DOHH2 (cell line): Measurements from ENCODE around the gene GATA2.

Experiments
- H3F3A ChIP-seq: fragments of 200-600 bp; sonication (generic), shearing (Covaris generic); 2 replicates; pipeline ENCODE4 v1.6.0; 2016; ENCODE audit warnings: antibody characterized with exemption, mild to moderate bottlenecking; ENCODE audit not compliant: control insufficient read depth, insufficient read depth
- H3K27ac ChIP-seq: fragments of 200-600 bp; sonication (generic); 2 replicates; pipeline ENCODE4 v1.5.1; 2014; ENCODE audit warnings: low read depth, mild to moderate bottlenecking, low read length, moderate library complexity
- H3K27me3 ChIP-seq: fragments of 200-600 bp; sonication (generic); 2 replicates; pipeline ENCODE4 v1.6.1; 2014; ENCODE audit warnings: mild to moderate bottlenecking, low read length, mixed read lengths; ENCODE audit not compliant: control insufficient read depth
- H3K36me3 ChIP-seq: fragments of 200-600 bp; sonication (generic); 2 replicates; pipeline ENCODE4 v1.6.1; 2014; ENCODE audit warnings: mild to moderate bottlenecking, low read length, moderate library complexity, mixed read lengths; ENCODE audit not compliant: control insufficient read depth
- H3K4me1 ChIP-seq: fragments of 200-600 bp; sonication (generic); 2 replicates; pipeline ENCODE4 v1.6.1; 2014; ENCODE audit warnings: mild to moderate bottlenecking, low read length, mixed read lengths; ENCODE audit not compliant: control insufficient read depth
- H3K4me2 ChIP-seq: fragments of 200-600 bp; sonication (generic); 2 replicates; pipeline ENCODE4 v1.6.0; 2014; ENCODE audit warnings: mild to moderate bottlenecking, low read length, moderate library complexity
- H3K4me3 ChIP-seq: fragments of 200-600 bp; sonication (generic); 2 replicates; pipeline ENCODE4 v1.5.1; 2014; ENCODE audit warnings: mild to moderate bottlenecking, low read length, mixed read lengths
- H3K79me2 ChIP-seq: fragments of 200-600 bp; sonication (generic); 2 replicates; pipeline ENCODE4 v1.6.1; 2014; ENCODE audit warnings: mild to moderate bottlenecking, low read length, mixed read lengths; ENCODE audit not compliant: control insufficient read depth
- H3K9me2 ChIP-seq: fragments of 200-600 bp; sonication (generic); replicated peaks from 2 replicates; pipeline ENCODE4 v1.6.1; 2014; ENCODE audit warnings: mild to moderate bottlenecking, low read length, mixed read lengths; ENCODE audit not compliant: control insufficient read depth
- H3K9me3 ChIP-seq: fragments of 200-600 bp; sonication (generic); 2 replicates; pipeline ENCODE4 v1.6.1; 2014; ENCODE audit warnings: antibody characterized with exemption, low read length, mixed read lengths; ENCODE audit not compliant: control insufficient read depth, insufficient read depth
- H4K20me1 ChIP-seq: fragments of 200-600 bp; sonication (generic); 2 replicates; pipeline ENCODE4 v1.6.0; 2014; ENCODE audit warnings: low read depth, mild to moderate bottlenecking, antibody characterized with exemption, low read length, moderate library complexity; ENCODE audit not compliant: control insufficient read depth, insufficient read depth
- EZH2phosphoT487 ChIP-seq: fragments of 200-600 bp; sonication (generic); IDR thresholded peaks from 2 replicates; pipeline ENCODE4 v1.6.1; 2017; ENCODE audit warnings: borderline replicate concordance, mild to moderate bottlenecking, antibody characterized with exemption, low read length, moderate library complexity, mixed read lengths
- TF ChIP-seq, protein P1 (sequence below): fragments of 200-600 bp; sonication (generic); IDR thresholded peaks from one replicate; pipeline ENCODE4 v1.5.1; 2014; ENCODE audit warnings: antibody characterized with exemption, mild to moderate bottlenecking, low read depth, low read length; ENCODE audit not compliant: poor library complexity, severe bottlenecking

Gene GATA2

GRCh38 chr3:128446821-128447220 is 46.2 kb downstream of the GATA2 start:
- no peaks in the 10 kb centered on the region; the same call in 1 of the 2 replicates for H3K9me3 ChIP-seq
- H3K27me3 ChIP-seq: no peaks in the 10 kb centered on the region
- no peaks in the 10 kb centered on the region for H4K20me1 ChIP-seq
- no peak overlapping the region for H3K27ac ChIP-seq
- H3K79me2 ChIP-seq: no peaks in the 10 kb centered on the region
- TF ChIP-seq, protein P1, sequence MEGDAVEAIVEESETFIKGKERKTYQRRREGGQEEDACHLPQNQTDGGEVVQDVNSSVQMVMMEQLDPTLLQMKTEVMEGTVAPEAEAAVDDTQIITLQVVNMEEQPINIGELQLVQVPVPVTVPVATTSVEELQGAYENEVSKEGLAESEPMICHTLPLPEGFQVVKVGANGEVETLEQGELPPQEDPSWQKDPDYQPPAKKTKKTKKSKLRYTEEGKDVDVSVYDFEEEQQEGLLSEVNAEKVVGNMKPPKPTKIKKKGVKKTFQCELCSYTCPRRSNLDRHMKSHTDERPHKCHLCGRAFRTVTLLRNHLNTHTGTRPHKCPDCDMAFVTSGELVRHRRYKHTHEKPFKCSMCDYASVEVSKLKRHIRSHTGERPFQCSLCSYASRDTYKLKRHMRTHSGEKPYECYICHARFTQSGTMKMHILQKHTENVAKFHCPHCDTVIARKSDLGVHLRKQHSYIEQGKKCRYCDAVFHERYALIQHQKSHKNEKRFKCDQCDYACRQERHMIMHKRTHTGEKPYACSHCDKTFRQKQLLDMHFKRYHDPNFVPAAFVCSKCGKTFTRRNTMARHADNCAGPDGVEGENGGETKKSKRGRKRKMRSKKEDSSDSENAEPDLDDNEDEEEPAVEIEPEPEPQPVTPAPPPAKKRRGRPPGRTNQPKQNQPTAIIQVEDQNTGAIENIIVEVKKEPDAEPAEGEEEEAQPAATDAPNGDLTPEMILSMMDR: no peak
- TF ChIP-seq EZH2phosphoT487: no peak
- no peak overlapping the region for H3K4me2 ChIP-seq
- H3K9me2 ChIP-seq: no peaks in the 10 kb centered on the region
- H3K4me3 ChIP-seq: no peak overlapping the region
- no peaks in the 10 kb centered on the region for H3F3A ChIP-seq
- H3K4me1 ChIP-seq: peaks cover 16% of the 10 kb centered on the region
- no peaks in the 10 kb centered on the region for H3K36me3 ChIP-seq

GRCh38 chr3:128445357-128445756 is 47.6 kb downstream of the GATA2 start:
- H4K20me1 ChIP-seq: no peaks in the 10 kb centered on the region
- no peaks in the 10 kb centered on the region for H3K79me2 ChIP-seq
- TF ChIP-seq, protein P1: no peak
- no peak for TF ChIP-seq EZH2phosphoT487
- no peaks in the 10 kb centered on the region for H3K27me3 ChIP-seq
- no peak overlapping the region for H3K4me3 ChIP-seq
- H3K9me3 ChIP-seq: no peaks in the 10 kb centered on the region; the same call in 1 of the 2 replicates
- H3K27ac ChIP-seq: no peak overlapping the region
- H3K4me1 ChIP-seq: peaks cover 16% of the 10 kb centered on the region
- no peak overlapping the region for H3K4me2 ChIP-seq
- H3F3A ChIP-seq: no peaks in the 10 kb centered on the region
- H3K36me3 ChIP-seq: no peaks in the 10 kb centered on the region
- H3K9me2 ChIP-seq: no peaks in the 10 kb centered on the region

DNA sequence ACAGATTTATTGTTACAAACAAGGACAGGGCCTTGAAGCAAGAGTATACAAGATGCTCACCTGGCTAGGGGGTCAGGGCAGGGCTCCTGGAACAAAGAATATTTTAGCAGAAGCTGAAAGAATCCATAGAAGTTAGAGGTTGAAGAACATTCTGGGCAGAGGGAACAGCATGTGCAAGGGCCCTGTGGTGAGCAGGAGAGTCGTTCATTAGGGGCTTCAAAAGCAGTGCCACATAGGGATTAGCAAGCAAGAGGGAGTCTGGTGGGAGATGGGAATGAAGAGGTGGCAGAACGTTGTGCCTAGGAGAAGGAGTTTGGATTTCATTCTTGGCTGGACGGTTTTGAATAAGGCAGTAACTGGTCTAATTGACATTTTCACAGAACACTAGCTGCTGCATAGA is 49.2 kb downstream of the GATA2 start:
- Histone ChIP-seq H4K20me1 (no peaks in the 10 kb centered on the region), H3K9me3 (no peaks in the 10 kb centered on the region; the same call in 1 of the 2 replicates), H3K27me3 (peaks cover 4% of the 10 kb centered on the region; the same call in 1 of the 2 replicates), H3K9me2 (no peaks in the 10 kb centered on the region), H3F3A (no peaks in the 10 kb centered on the region), H3K4me1 (peaks cover 14% of the 10 kb centered on the region), H3K36me3 (no peaks in the 10 kb centered on the region), H3K27ac (no peak overlapping the region), H3K4me3 (no peak overlapping the region), H3K79me2 (no peaks in the 10 kb centered on the region), H3K4me2 (no peak overlapping the region)
- no peak for TF ChIP-seq EZH2phosphoT487
- TF ChIP-seq, protein P1: no peak

DNA sequence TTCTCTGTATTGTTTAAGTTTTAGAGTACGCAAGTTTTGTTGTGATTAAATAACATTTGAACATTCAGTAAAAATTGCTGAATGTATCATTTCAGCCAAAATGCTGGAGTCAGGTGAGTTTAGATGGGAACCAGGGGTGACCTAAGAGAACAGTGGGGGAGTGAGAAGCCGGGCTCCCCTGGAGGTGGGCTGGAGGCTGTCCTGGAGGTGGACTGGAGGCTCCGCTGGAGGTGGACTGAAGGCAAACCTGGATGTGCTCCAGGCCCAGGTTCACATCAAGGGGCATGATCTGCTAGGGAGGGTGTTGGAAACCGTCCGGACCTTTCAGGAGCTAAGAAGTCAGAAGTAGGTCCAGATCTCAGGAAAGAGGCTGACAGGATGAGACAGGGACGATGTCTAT is 50.1 kb downstream of the GATA2 start:
- Histone ChIP-seq H3K27me3 (peaks cover 4% of the 10 kb centered on the region; the same call in 1 of the 2 replicates), H3K9me2 (no peaks in the 10 kb centered on the region), H3K79me2 (no peaks in the 10 kb centered on the region), H3K4me3 (no peak overlapping the region), H4K20me1 (no peaks in the 10 kb centered on the region), H3K27ac (no peak overlapping the region), H3F3A (no peaks in the 10 kb centered on the region), H3K4me1 (peaks cover 5% of the 10 kb centered on the region), H3K4me2 (no peak overlapping the region), H3K9me3 (no peaks in the 10 kb centered on the region; the same call in 1 of the 2 replicates), H3K36me3 (no peaks in the 10 kb centered on the region)
- TF ChIP-seq, protein P1: no peak
